ENCODE measurements around the gene PRKN.

PRKN gene

DNA sequence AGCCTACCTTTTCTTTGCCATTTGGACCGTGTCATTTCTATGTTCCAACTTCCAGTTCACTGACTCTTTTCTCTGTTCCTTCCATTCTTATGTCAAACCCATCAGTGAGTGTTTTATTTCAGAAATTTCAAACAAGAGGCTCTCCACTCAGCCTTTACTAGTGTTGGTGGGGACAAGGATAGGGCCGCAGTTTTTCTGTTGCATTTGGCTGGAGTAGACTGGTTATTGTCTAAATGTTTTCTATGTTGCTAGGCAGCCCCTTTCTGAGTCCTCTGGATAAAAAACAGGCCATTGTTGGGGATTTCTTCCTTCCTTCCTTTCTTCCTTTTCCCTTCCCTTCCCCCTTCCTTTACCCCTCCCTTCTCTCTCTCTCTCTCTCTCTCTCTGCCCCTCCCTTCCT, 288.6 kb downstream of the PRKN start:
- H3K4me3 ChIP-seq (replicated peaks; ENCODE audit: insufficient read depth, low read length) = no peak overlapping the region
- H3K27ac ChIP-seq (replicated peaks) = no peak overlapping the region
- no peak for TF ChIP-seq REST (IDR thresholded peaks at IDR 0.05; ENCODE audit: insufficient replicate concordance, low read depth)
- TF ChIP-seq SPI1 (IDR thresholded peaks at IDR 0.05; ENCODE audit: borderline replicate concordance, low read depth) = no peak
- TF ChIP-seq GABPA (IDR thresholded peaks at IDR 0.05; ENCODE audit: low read depth) = no peak
- no peak for TF ChIP-seq CTCF (IDR thresholded peaks at IDR 0.05; ENCODE audit: insufficient read depth, low read length)
- TF ChIP-seq POLR2AphosphoS5 (IDR thresholded peaks at IDR 0.05; ENCODE audit: low read depth) = no peak

DNA sequence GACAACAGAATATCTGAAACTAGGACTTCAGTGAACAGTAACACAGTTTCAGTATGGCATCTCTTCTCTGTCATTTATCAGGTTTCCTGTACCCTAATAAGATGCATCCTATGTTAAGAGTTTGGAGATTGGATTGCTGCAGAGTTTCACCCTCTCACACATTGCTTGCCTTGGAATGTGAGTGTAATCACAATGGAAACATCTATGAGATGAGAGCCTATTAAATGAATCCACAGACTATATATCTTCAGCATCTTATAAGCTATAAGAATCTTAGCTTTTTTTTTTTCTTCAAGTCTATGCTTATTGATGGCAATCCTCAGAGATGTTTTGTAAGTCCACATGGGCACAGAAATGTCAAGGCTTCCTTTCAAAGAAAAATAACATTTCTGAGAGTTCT, 292.5 kb downstream of the PRKN start:
- Histone ChIP-seq H3K27me3 (ENCODE audit: insufficient read depth, poor library complexity, severe bottlenecking) (no peaks in the 10 kb centered on the region), H3K4me3 (replicated peaks; ENCODE audit: insufficient read depth, low read length) (no peak overlapping the region), H3K27ac (replicated peaks) (no peak overlapping the region)
- TF ChIP-seq CTCF (IDR thresholded peaks at IDR 0.05; ENCODE audit: insufficient read depth, low read length) = no peak
- TF ChIP-seq REST (IDR thresholded peaks at IDR 0.05; ENCODE audit: insufficient replicate concordance, low read depth) = no peak
- no peak for TF ChIP-seq POLR2AphosphoS5 (IDR thresholded peaks at IDR 0.05; ENCODE audit: low read depth)
- no peak for TF ChIP-seq SPI1 (IDR thresholded peaks at IDR 0.05; ENCODE audit: borderline replicate concordance, low read depth)
- no peak for TF ChIP-seq GABPA (IDR thresholded peaks at IDR 0.05; ENCODE audit: low read depth)
- DNase-seq (ENCODE audit: low read depth in 1 of 2, low spot score in 1 of 2) = no peak

More for the DNA sequence above, 288.6 kb downstream of the PRKN start:
- no peak for DNase-seq (ENCODE audit: low read depth in 1 of 2, low spot score in 1 of 2)
- H3K27me3 ChIP-seq (ENCODE audit: insufficient read depth, poor library complexity, severe bottlenecking) = no peaks in the 10 kb centered on the region

- H3K4me3 ChIP-seq (replicated peaks; ENCODE audit: insufficient read depth, low read length) = no peak overlapping the region
- no peak for DNase-seq (ENCODE audit: low read depth in 1 of 2, low spot score in 1 of 2)
- no peak overlapping the region for H3K27ac ChIP-seq (replicated peaks)
- H3K27me3 ChIP-seq (ENCODE audit: insufficient read depth, poor library complexity, severe bottlenecking) = peaks cover 2% of the 10 kb centered on the region
- TF ChIP-seq SPI1 (IDR thresholded peaks at IDR 0.05; ENCODE audit: borderline replicate concordance, low read depth) (no peak), CTCF (IDR thresholded peaks at IDR 0.05; ENCODE audit: insufficient read depth, low read length) (no peak), GABPA (IDR thresholded peaks at IDR 0.05; ENCODE audit: low read depth) (no peak), REST (IDR thresholded peaks at IDR 0.05; ENCODE audit: insufficient replicate concordance, low read depth) (no peak), POLR2AphosphoS5 (IDR thresholded peaks at IDR 0.05; ENCODE audit: low read depth) (no peak)
Observed at GRCh38 chr6:162421004-162421403, 306.6 kb downstream of the PRKN start.
